ENCODE measurements around the gene OXCT1.

Gene OXCT1

DNA sequence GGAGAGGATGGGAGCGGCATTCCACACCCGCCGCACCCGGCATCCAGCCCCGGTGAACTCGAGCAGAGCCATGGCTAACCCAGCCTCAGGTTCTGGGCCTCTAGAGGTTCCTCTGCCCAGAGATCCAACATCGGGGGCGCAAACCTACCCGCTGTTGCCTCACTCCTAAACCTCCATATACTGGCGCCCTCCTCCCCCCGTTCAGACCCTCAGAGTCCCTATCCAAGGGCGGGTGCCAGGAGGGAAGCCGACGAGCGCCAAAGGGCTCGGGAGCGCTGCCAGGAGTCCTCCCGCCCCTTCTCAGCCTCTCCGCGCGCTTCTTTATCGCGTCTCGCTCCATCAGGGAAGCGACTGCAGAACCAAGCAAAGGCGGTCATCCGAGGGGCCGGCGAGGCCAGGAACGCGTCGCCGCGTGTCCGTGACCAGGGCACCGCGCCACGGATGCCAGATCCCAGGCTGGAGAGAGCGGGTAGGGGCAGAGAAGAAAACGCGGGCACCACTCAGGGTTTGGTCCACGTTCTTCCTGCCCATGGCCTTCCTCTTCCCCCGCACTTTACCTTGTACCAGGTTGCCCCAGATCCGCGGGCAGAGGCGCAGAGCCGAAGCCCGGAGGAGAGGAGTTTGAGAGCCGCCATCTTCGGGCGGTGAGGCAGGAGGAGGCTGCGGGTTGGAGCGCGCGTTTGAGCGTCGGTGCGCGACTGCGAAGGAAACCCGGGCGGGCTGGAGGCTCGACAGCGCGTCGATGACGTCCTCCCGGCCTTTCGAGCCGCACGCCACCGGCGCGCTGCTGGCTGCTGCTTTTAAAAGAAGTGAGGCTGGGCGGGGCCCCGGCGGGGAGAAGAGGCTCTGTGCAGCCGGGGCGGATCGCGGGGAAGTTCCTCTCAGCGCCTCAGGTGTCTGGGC, at the start of gene OXCT1:
Gene OXCT1 (minus strand): TSS at position 702 of the 903 bp plus-strand sequence. CDS start 67 bp downstream, at position 635.
- peak; percentile 76 to 81 for DNase-seq

DNA sequence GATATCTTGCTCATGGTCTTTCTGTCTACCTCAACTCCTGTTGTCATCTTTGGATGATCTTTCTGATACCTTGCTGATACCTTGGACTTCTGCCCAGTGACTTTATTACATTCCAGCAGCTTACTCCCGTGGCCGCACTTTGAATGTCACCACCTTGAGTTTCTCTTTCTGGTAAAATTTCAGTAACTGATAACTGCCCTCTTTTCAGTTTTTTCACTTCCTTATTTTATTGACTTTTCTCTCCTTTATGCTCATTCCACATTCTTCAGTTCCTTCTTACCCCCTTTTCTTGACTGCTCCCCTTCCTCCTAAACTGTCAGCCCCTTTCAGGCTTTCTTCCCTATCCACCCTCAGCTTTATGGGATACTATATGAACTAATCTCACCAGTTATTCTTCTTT, 47.9 kb upstream of the OXCT1 start:
- DNase-seq, result no peak

DNA sequence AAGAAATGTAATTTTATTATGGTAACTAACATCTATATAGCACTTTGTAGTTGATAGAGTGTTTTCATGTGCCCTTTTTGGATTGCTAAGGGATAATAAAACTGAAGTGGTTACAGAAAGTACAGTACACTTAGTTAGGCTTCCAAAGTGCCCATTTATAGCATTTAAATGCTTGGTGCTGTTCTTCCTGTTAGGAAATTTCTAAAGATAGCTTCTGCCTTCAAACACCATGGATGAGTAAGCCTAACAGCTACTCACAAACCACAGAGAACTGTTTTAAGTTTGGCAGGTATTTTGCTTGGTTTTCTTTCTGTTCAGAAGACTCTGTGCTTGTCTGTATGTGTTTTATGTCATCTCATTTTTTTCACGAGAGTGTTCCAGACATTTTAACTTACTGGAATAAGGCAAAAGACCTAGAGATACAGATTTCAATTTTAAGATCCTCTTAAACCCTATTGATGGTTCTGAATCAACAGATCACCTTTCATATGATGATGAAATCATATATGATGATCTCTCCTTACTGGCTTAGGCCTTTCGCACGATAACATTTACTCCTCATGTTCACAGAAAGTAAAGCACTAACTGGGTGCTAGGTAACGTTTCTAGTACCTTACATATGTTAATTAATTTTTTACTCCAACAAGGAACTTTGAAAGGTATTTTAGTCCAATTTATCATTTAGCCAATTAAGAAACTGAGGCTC, 38.3 kb upstream of the OXCT1 start:
- DNase-seq, result no peak

DNA sequence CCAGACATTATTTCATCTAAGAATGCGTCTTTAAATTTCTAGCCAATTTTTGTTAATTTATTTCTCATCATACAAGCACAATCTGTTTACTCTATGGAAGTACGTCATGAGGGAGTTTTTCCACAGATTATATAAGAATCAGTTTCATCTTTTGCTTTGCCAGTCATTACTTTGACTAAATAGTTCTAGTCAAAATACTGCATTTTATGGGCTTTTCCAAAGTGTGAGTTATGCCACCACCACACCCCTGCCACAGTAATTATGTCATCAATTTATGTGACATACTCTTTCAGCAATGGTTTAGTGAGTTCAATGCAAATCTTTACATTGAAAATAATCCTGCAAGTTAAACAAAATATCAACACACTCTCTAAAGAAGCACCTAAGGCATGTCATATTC, 35.9 kb upstream of the OXCT1 start:
- no peak for DNase-seq

DNA sequence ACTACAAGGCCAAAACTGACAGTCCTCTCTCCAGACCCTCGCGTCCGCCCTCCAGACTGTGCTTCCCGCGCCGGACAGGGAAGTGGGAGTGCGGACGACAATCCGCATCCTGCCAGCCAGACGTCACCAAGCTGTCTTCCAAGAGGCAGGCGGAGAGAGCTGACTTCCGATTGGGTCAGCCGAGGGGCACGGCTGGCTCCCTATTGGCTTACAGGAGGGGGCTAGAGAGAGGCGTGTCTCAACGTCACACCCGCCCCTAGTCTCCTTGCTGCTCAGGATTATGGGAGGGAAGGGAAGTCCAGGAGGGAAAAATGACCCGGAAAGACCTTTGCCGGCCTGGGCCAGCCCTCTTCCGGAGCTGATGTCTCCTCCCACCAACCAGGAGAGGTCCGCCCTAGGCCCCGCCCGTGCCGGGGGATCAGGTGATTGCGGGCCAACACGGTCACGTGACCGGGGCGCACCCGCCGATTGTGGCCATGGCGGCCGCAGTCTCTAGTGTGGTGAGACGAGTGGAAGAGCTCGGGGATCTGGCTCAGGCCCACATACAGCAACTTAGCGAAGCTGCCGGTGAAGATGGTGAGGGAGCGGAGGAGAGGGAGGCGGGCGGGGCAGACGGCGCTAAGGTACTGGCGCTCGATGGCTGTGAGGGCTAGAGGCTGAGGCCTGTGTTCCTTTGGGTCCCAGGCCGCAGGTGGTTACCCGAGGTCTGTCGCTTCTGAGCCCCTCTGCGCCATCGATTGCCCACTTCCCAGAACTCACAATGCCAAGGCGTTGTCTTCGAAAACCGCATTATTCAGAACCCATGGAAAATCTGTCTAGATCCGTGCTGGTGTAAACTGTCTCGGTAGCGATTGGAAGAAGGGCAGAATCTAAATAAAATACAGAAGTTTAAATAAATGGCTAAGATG, 33.9 kb upstream of the OXCT1 start, which contains the start of gene RIMOC1:
Gene RIMOC1 (plus strand): TSS at position 453 of the 908 bp plus-strand sequence. CDS start 24 bp downstream, at position 477.
- DNase-seq, result peak; percentile 99 to 100

DNA sequence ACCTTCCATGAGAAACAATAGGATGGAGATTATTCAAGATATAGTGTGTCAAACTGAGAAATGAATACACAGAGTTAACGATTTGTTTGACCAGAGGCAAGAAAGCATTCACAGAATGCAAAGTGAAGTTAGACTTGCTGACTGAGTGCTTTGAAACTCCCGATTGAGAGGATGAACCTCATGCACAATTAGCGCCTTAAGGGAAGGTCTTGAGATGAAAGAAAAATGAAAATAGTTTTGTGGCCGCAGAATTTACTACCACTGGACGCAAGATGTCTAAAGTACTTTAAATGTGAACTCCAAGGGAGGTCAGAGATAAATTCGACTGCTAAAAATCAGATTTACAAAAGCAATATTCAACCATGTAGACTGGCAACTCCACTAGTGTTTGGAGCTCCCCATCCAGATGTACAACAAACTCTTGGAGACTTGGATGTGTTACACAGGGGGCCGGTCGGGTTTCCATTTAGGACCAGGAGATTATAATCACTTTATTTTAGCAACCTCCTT, 33.2 kb upstream of the OXCT1 start:
- DNase-seq, result no peak

DNA sequence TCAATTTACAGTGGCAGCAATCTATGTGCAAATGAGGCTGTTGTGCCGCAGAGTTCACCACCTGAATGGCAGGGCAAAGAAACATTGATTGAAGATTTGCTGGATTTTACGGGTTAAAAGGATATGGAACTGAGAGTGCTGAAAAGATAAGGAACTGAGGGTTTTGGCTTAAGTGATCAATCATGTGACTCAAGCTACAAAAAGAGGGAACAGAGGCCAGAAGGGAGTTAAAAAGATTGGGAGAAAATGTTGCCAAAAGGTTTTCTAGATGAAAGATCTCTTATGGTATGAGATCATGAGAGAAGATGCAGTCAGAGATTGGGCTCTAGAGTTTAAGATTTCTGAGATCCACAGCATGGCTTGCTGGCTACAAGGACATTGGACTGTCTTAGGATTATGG, 26.0 kb upstream of the OXCT1 start:
- DNase-seq, result no peak

DNA sequence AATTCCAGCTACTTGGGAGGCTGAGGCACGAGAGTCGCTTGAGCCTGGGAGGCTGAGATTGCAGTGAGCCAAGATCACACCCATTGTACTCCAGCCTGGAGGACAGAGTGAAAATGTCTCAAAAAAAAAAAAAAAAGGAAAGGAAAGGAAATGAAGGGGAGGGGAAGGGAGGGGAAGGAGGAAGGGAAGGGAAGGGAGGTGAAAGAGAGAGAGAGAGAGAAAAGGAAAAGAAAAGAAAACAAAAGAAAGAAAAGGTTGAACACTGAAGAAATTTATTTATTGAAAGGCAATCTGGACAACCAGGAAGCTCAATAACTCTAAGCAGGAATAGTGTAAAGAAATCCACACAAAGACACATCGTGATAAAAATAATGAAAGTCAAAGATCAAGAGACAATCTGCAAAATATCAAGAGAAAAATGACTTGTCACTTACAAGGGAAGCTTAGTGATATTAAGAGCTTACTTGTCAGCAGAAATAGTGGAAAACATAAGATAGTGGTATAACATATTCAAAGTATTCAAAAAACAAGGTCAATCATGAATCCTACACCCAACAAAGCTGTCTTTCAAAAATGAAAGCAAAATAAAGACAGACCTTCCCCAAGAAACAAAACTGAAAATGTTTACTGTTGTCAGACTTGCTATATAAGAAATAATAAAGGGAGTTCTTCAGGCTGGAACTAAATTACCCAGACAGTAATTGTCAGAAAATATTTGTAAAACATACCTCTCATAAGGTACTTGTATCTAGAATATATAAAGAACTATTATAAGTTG, 23.0 kb upstream of the OXCT1 start:
- DNase-seq, result no peak

DNA sequence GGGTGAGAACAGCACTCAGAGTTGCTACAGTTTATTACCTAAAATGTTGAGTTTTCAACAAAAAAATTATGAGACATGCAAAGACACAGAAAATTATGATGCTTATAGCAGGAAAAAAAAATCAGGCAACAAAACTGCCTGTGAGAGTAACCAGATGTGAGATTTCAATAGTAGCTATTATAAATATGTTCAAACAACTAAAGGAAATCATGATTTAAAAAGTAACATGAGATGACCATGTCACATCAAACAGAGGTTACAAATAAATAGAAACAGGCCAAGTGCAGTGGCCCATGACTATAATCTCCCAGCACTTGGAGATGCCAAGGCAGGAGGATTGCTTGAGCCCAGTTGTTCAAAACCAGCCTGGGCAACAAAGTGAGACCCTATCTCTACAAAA, 21.8 kb upstream of the OXCT1 start:
- no peak for DNase-seq

DNA sequence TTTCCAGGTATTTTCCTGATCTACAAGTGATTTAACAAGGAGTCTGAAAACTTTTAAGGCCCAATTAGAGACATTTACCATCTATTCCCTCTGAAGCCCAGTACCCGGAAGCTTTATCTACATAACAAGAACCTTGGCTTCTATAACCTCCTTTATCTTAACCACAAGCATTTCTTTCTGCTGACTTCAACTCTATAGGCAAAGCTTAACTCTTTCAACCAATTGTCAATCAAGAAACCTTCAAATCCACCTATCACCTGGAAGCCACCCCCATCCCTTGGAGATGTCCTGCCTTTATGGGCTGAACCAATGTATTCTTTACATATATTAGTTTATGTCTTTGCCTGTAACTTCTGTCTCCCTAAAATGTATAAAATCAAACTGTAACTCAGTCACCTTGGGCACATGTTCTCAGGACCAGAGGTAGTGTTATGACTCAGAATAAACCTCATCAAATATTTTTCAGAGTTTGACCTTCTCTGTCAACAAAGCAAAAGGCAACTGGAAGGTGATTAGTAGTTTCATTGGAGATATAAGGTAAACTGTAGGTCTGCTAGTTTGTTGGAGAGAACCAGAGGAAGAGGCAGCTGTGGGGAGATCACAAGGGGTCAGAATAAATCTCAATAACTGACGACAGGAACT, 21.0 kb upstream of the OXCT1 start:
- no peak for DNase-seq

DNA sequence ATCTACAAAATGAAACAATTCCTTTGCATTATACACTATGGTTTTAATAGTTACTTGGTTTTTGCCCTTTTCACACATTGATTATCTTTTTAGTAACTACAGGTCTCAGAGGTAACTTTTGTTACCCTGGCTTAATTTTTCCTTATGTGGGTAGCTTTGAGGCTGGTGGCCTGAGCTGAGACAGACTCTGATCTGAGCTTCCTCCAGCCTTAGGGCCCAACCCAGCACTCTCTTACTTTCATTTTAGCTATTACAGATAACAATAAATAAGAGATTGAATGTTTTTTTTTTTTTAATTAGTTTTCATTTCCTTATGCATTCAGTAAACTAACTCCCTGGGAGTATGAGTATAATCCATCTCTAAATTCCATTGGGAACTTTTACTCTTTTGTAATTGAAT, 15.1 kb upstream of the OXCT1 start:
- DNase-seq, result no peak

DNA sequence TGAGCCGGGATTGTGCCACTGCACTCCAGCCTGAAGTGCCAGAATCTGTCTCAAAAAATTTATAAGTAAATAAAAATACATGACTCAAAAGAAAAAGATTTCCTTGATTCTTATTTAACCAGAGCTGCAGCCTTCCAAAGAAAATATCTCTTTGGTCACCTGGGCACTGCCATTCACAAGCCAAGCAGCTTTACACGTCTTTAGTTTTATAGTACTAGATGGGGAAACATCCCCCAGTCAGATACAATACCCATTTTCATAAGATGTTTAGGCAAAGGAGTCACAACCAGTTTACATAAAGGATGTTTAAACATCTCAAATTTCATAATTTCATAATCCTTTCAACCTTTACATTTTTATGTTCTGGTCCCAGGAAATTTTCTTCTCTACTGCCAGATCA, 13.7 kb upstream of the OXCT1 start:
- DNase-seq, result no peak

DNA sequence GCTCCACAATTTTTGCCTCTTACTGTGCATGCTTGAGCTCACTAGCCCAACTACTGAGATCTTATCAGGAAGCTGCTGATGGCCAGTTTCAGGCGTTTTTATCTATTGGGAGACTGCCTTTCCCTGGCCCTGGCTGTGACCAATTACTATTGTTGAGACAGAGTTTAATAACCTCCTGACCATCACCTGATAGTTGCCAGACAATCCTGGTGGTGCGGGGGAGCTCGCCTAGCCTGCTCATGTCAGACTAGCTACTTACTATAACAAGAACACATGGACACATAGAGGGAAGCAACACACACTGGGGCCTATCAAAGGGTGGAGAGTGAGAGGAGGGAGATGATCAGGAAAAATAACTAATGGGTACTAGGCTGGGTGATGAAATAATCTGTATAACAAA, 13.0 kb upstream of the OXCT1 start:
- no peak for DNase-seq

DNA sequence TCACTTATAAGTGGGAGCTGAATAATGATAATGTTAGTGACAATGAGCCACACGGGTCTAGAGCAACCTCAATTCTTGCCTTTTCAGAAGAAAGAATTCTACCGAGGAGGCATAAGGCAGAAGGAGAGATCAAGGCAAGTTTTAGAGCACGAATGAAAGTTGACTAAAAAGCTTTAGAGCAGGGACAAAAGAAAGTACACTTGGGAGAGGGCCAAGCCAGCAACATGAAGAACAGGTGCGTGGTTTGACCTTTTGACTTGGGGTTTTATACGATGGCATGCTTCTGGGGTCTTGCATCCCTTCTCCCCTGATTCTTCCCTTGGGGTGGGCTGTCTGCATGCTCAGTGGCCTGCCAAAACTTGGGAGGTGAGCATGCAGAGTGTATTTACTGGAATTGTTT, 12.5 kb upstream of the OXCT1 start:
- DNase-seq, result no peak

DNA sequence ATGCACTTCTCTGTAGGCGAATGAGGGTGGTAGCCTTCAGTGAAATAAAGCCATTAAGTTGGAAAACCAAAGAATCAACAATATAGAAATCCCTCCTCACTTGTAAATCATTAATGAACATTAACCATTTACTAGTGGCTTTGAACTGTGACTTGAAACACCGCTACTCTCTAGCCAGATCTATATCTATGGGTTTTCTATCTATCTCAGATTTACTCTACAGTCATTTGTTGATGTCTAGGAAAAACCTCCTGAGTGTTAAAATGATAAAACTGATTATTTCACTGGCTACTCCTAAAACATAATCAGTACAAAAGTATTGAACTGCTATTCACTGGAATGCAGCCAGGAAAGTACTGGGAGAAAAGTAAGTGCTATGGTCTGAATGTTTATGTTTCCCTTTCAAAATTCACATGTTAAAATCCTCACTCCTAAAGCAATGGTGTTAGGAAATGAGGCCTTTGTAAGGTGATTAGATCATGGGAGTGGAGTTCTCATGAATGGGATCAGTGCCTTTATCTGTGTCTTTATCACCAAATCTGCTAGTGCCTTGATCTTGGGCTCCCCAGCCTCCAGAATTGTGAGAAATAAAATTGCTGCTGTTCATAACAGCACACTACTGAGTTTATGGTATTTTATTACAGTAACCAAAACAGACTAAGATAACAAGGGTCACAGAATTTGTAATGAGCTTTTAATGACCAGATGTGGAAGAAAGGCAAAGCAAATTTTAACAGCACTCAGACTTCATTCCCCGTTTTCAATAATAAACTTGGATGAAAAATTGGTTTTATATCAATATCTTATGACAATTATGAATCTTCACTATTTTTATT, 8.6 kb upstream of the OXCT1 start:
- no peak for DNase-seq

DNA sequence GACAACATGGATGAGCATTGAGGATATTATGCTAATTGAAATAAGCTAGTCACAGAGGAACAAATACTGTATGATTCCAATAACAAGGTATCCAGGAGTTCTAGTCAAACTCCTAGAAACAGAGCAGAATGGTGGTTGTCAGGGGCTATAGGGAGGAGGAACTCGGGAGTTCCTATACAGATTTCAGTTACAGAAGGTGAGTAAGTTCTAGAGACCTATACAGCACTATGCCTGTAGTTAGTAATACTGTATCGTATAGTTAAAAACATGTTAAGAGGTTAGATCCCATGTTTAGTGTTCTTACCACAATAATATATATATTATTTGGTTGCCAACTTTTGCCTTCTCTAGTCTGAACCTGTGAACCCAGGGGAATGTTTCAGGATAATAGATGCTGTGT, 7.9 kb upstream of the OXCT1 start:
- DNase-seq, result no peak

DNA sequence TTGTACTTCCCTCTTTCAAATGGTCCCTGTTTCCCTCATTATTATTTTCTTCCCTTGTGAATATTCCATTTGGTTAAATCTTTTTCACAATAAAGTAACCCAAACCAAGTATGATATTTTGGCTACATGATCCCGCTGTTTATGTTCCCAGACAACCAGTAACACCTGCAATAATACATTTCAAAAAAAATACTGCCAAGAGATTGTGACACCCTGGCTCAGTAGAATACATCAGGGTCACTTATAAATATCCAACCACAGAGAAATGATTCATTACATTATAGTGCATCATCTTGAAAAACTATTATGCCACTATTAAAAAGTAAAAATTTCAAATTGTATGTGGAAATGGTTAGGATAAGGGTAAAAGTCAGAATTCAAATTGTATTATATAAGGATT, 7.2 kb upstream of the OXCT1 start:
- no peak for DNase-seq

DNA sequence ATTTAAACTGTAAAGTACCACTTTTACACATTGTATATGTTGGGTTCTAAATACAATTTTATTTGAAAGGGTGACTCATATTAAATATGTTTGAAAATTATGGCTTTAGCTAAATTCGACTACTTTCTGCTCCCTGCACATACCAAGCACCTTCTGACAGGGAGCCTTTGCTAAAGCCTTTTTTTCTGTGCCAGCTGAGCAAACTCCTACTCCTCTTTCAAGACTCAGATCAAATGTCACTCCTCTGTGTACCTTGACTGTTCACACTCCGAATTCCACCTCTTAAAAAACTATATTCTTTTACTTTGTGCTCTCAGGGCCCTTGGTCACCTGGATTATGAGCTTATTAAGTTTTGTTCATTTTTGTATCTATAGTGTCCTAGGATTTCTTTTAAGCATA, 6.5 kb upstream of the OXCT1 start:
- no peak for DNase-seq

DNA sequence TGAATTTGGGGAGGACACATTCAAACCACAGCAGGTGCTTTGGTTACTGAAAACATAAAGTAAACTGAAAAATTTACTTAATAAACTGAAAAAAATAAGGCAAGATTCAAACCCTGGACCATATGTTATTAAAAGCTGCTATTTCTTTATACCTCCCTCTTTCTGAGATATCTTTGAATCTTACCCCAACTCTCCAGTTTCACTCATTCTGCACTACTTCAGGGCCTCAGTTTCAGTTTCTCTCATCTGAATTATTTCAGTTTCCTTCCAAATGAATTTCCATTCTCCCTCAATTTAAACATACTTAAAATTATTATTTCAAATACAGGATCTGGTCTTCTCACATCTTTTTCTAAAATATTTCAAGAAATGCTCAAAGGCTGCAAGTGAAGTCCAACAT, 4.9 kb upstream of the OXCT1 start:
- no peak for DNase-seq

DNA sequence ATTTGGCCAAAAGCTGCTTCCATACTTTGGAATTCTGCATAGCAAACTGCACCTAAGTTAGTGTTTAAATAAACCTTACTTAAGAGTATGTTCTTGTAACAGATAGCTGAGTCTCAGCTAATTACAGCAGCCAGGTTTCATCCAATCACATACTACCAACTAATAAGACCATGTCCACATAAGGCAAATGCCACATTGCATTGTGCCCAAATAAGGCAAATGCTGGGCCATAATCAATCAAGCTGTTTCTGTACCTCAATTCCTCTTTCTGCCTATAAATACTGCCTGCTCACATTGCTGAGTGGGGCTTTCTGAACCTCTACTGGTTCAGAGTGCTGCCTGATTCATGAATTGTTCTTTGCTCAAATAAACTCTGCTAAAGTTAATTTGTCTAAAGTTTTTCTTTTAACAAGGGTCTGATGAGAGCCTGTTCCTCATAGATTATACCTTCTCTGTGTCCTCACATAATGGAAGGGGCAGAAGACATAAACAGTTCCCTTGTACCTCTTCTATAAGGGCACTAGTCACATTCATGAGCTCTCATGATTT, 4.4 kb upstream of the OXCT1 start:
- no peak for DNase-seq

Data from SW 1271 (cell line).